HG02763 (cell line): ENCODE results near the gene TP53TG3D.
"Not testable (repeated sequence)": the region's sequence is repeated elsewhere in the genome, so short reads cannot be mapped to it uniquely, and the experiment has no call there.

Experiments
- ATAC-seq: cut with Tn5 transposase; IDR thresholded peaks from one replicate; pipeline ENCODE4 v1.9.1; 2021; ENCODE audit warnings: mild to moderate bottlenecking, moderate library complexity; ENCODE audit not compliant: unreplicated experiment

Gene TP53TG3D

GRCh38 chr16:32252986-32253385 lies at the start of gene TP53TG3D:
TP53TG3D (plus strand) TSS chr16:32253286; CDS start chr16:32253354, 68 bp downstream.
- ATAC-seq = not testable (repeated sequence)

- not testable (repeated sequence) for ATAC-seq
These were observed 421 bp downstream of the TP53TG3D start for GRCh38 chr16:32253507-32253906.

- ATAC-seq = not testable (repeated sequence)
These were observed 8.4 kb downstream of the TP53TG3D start for GRCh38 chr16:32261526-32261925.

GRCh38 chr16:32263552-32263951 lies 10.5 kb downstream of the TP53TG3D start:
- ATAC-seq = not testable (repeated sequence)

GRCh38 chr16:32281910-32282309 lies 28.8 kb downstream of the TP53TG3D start:
- not testable (repeated sequence) for ATAC-seq

GRCh38 chr16:32283024-32283423 lies 29.9 kb downstream of the TP53TG3D start:
- not testable (repeated sequence) for ATAC-seq

GRCh38 chr16:32283917-32284495 lies 30.9 kb downstream of the TP53TG3D start:
- not testable (repeated sequence) for ATAC-seq

GRCh38 chr16:32284800-32285796 lies 32.0 kb downstream of the TP53TG3D start:
- ATAC-seq = not testable (repeated sequence)

- not testable (repeated sequence) for ATAC-seq
These were observed 33.1 kb downstream of the TP53TG3D start for GRCh38 chr16:32286193-32286592.

GRCh38 chr16:32287743-32288142 lies 34.7 kb downstream of the TP53TG3D start:
- not testable (repeated sequence) for ATAC-seq

- not testable (repeated sequence) for ATAC-seq
These were observed 36.1 kb downstream of the TP53TG3D start for GRCh38 chr16:32289197-32289596.

- not testable (repeated sequence) for ATAC-seq
These were observed 49.7 kb downstream of the TP53TG3D start for GRCh38 chr16:32302776-32303175.
